GM19397 (cell line): ENCODE measurements around the gene CPD.

Source experiments
- ATAC-seq: cut with Tn5 transposase; IDR thresholded peaks from one replicate; pipeline ENCODE4 v1.9.1; 2021; ENCODE audit warnings: mild to moderate bottlenecking, moderate library complexity; ENCODE audit not compliant: unreplicated experiment

CPD gene

GRCh38 chr17:30483159-30483558 is 104.4 kb downstream of the CPD start:
- no peak for ATAC-seq

GRCh38 chr17:30493780-30494179 is 115.1 kb downstream of the CPD start:
- no peak for ATAC-seq

- ATAC-seq, result no peak
Measured at GRCh38 chr17:30495586-30495985, 116.9 kb downstream of the CPD start.

- ATAC-seq, result no peak
Measured at GRCh38 chr17:30503558-30503957, 124.8 kb downstream of the CPD start.

- ATAC-seq, result no peak
Measured at GRCh38 chr17:30505868-30506417, 127.2 kb downstream of the CPD start.

- ATAC-seq, result no peak
Measured at GRCh38 chr17:30506481-30506880, 127.8 kb downstream of the CPD start.

GRCh38 chr17:30513346-30513745 is 134.6 kb downstream of the CPD start:
- ATAC-seq, result no peak

- ATAC-seq, result no peak
Measured at GRCh38 chr17:30514895-30515596, 136.3 kb downstream of the CPD start.

GRCh38 chr17:30517786-30518185 is 139.1 kb downstream of the CPD start:
- ATAC-seq, result no peak

- no peak for ATAC-seq
Measured at GRCh38 chr17:30519166-30519565, 140.4 kb downstream of the CPD start.
